ENCODE results near the gene GAS7.
"Not testable (repeated sequence)": the region's sequence is repeated elsewhere in the genome, so short reads cannot be mapped to it uniquely, and the experiment has no call there.

GAS7 gene

GRCh38 chr17:10062691-10063385 is 135.6 kb downstream of the GAS7 start:
- DNase-seq (ENCODE audit: low spot score): peak; percentile 65
- TF ChIP-seq CTCF (IDR thresholded peaks at IDR 0.05; ENCODE audit: borderline replicate concordance, control extremely low read depth, extremely low read depth, insufficient read depth, missing control alignments): no peak
- in situ Hi-C loops (cut with MboI; ENCODE audit: low sequenced_read_pairs, unreplicated experiment): no loop called here

DNA sequence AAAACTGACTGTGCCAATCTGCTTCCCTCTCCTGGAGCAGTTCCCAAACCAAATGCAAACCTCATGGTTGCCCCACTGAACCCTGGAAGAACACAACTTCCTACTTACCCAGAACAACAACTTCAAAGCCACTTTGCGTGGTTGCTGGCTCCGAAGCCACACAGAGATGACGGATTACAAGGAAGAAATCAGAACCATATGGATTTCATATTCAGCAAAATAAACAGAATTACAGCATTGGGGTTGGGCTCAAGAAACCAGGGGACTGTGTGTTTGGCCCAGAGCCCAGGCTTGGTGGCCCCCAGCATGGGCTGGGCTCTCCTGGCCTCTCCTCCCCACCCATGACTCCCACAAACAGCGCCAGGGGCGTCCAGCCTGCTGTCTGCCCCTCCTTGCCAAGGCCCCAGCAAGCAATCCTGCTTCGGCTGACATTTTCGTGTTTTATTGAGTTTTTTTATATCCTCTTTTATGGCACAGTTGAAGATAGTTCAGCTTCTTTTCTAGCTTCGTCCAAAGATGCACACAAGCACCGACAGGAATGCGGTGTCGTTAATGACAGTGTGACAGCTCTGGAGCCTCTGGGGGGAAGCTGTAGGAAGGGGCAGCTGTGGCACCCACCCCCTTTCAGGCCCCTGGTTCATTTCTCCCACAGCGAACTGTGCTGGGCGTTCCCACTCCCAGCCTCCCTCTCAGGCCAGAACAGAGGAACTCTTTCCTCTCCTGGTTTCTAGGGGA is 137.1 kb downstream of the GAS7 start:
- DNase-seq (ENCODE audit: low spot score): no peak
- no peak for TF ChIP-seq CTCF (IDR thresholded peaks at IDR 0.05; ENCODE audit: borderline replicate concordance, control extremely low read depth, extremely low read depth, insufficient read depth, missing control alignments)
- in situ Hi-C loops (cut with MboI; ENCODE audit: low sequenced_read_pairs, unreplicated experiment): no loop called here

DNA sequence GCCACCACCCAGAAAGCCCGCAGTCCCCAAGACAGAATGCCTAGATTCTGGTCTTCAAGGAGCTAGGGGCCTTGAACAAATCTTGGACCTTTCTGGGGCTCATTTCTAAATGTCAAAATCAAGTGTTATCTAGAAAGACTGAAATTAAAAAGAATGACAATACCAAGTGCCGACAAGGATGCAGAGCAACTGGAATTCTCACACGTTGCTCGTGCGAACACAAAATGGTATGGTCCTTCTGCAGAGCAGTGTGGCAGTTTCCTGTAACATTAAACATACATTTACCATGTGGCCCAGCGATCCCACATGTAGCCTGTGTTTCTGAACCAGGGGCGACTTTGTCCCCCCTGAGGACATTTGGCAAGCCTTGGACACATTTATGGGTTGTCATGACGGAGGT is 137.9 kb downstream of the GAS7 start:
- TF ChIP-seq CTCF (IDR thresholded peaks at IDR 0.05; ENCODE audit: borderline replicate concordance, control extremely low read depth, extremely low read depth, insufficient read depth, missing control alignments): no peak
- in situ Hi-C loops (cut with MboI; ENCODE audit: low sequenced_read_pairs, unreplicated experiment): no loop called here
- no peak for DNase-seq (ENCODE audit: low spot score)

DNA sequence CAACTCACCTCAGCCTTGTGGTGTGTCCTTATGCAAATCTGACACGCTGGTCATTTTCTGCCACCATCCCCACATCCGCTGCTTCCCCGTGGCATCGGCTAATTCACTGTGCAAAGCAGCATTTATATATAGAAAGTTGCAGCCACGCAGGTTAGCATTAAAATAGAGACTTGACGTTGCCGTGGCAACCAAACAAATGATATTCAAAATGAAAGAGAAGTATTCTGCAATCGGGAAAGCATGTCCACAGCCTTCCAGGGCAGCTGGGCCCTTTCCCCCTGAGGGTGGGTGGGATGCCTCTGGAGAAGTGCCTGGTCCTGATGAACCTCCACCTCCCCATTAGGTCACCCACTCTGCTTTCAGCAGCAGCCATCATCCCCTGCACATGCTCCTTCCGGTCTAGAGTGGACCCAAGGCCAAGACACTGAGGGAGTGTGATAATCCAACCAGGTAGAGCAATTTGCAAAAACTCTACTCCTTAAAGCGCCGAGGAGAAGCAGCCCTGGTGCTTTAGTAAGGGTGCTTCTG is 138.7 kb downstream of the GAS7 start:
- in situ Hi-C loops (cut with MboI; ENCODE audit: low sequenced_read_pairs, unreplicated experiment): no loop called here
- DNase-seq (ENCODE audit: low spot score): peak; percentile 81
- no peak for TF ChIP-seq CTCF (IDR thresholded peaks at IDR 0.05; ENCODE audit: borderline replicate concordance, control extremely low read depth, extremely low read depth, insufficient read depth, missing control alignments)

DNA sequence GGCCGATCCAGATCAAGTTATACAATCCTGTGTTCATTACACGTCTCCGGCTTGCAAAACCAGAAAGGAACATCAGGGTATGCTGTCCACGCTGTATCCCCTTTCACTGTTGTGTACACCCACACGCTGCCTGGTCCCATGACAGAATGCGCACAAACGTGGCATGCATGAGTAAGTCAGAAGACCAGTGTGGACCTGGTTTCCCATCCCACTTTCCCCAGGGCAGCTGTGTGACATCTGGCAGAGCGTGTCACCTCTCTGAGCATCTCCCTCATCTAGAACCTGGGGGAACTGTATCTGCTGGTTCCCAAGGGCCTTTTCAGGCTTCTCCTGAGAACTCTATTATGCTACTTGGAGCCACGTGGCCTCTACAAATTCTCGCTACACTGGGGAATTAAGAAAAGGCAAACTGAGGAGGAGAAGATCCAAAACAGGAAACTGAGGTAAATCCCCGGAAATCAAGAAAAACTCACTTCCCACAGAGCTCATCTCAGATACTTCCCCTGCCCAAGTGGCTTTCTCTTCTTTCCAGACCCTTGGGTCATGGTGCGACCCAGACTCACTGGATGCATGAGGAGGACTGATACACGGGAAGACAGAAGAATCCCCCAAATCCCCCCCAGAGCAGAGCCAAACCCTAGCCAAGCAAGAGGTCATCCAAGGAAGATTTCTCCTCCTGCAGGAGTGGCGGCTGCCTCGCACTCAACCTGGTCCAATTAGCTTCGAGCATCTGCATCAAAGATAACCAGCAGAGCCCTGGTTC is 139.3 kb downstream of the GAS7 start:
- no peak for DNase-seq (ENCODE audit: low spot score)
- no peak for TF ChIP-seq CTCF (IDR thresholded peaks at IDR 0.05; ENCODE audit: borderline replicate concordance, control extremely low read depth, extremely low read depth, insufficient read depth, missing control alignments)
- in situ Hi-C loops (cut with MboI; ENCODE audit: low sequenced_read_pairs, unreplicated experiment): no loop called here

DNA sequence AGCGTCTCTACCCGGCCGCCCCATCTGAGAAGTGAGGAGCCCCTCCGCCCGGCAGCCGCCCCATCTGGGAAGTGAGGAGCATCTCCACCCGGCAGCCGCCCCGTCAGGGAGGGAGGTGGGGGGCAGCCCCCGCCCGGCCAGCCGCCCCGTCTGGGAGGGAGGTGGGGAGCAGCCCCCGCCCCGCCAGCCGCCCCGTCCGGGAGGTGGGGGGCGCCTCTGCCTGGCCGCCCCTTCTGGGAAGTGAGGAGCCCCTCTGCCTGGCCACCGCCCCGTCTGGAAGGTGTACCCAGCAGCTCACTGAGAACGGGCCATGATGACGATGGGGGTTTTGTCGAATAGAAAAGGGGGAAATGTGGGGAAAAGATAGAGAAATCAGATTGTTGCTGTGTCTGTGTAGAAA is 140.9 kb downstream of the GAS7 start:
- in situ Hi-C loops (cut with MboI; ENCODE audit: low sequenced_read_pairs, unreplicated experiment); DNase-seq (ENCODE audit: low spot score): not testable (repeated sequence)
